Suprapubic skin (tissue), 4 donors: Measurements from ENCODE around the gene LRP1B. TPM values are rescaled to one million over a fixed set of nuclear protein-coding genes. Genes with fewer than 3 reads are reported as not detected.

Experiments used
- DNase-seq, 2 donors: peaks; one replicate each; pipeline ENCODE4 v3.0.0-alpha.2; 2019; ENCODE audit warnings: low spot score in 2 of 2
- H3K27ac ChIP-seq: fragments of 200-600 bp; sonication (generic); one replicate; pipeline ENCODE4 v1.5.1; 2019
- H3K27me3 ChIP-seq: fragments of 200-600 bp; sonication (generic); one replicate; pipeline ENCODE4 v1.5.1; 2019
- H3K36me3 ChIP-seq: fragments of 200-600 bp; sonication (generic); one replicate; pipeline ENCODE4 v1.5.1; 2019
- H3K4me1 ChIP-seq: fragments of 200-600 bp; sonication (generic); one replicate; pipeline ENCODE4 v1.5.1; 2019
- H3K4me3 ChIP-seq: fragments of 200-600 bp; sonication (generic); one replicate; pipeline ENCODE4 v1.5.1; 2019; ENCODE audit warnings: mild to moderate bottlenecking
- H3K9me3 ChIP-seq: fragments of 200-600 bp; sonication (generic); one replicate; pipeline ENCODE4 v1.5.1; 2019
- CTCF ChIP-seq, 2 donors: fragments of 200-600 bp in 1 of 2; fragments of 450-650 bp in 1 of 2; sonication (generic) in 1 of 2; IDR thresholded peaks; one replicate each; pipeline ENCODE4 v1.5.1; 2016 to 2019; ENCODE audit warnings: antibody characterized with exemption in 2 of 2, mild to moderate bottlenecking in 1 of 2, moderate library complexity in 1 of 2
- EP300 ChIP-seq: sonication (generic); formaldehyde crosslinking; IDR thresholded peaks from one replicate; pipeline ENCODE4 v1.6.1; 2017; ENCODE audit warnings: antibody characterized with exemption
- POLR2A ChIP-seq, 2 donors: fragments of 450-650 bp; IDR thresholded peaks; one replicate each; pipeline ENCODE4 v1.6.1; 2017; ENCODE audit warnings: antibody characterized with exemption in 2 of 2, mild to moderate bottlenecking in 2 of 2, moderate library complexity in 2 of 2
- POLR2AphosphoS5 ChIP-seq, 3 donors: sonication (generic); formaldehyde crosslinking; IDR thresholded peaks; one replicate each; pipeline ENCODE4 v1.6.1; 2017; ENCODE audit warnings: antibody characterized with exemption in 3 of 3
- WGBS: methylation state at CpG from one replicate; pipeline ENCODE4 v1.1.5; 2018; 5-methylcytosine and 5-hydroxymethylcytosine counted together
- total RNA-seq, 4 donors: library from RNA; depleted of rRNA; stranded (reverse); fragments of >200 nt; gene quantifications; one replicate each; pipeline ENCODE4 v1.1.0, GENCODE V29; 2016

The LRP1B gene
- total RNA-seq, 4 donors from 2014 or later: 0.11 to 2.7 (median 1.3) TPM

- no peak for DNase-seq
- WGBS: 57% methylated on average over 3 of the region's 3 CpGs
These were observed 429.2 kb downstream of the LRP1B start for GRCh38 chr2:141701618-141702017.

GRCh38 chr2:141699573-141699972 is 431.2 kb downstream of the LRP1B start:
- H3K27ac ChIP-seq: no peak overlapping the region
- no peaks in the 10 kb centered on the region for H3K9me3 ChIP-seq
- no peaks in the 10 kb centered on the region for H3K4me1 ChIP-seq
- no peak for DNase-seq
- WGBS: 55% methylated on average over 4 of the region's 4 CpGs
- no peaks in the 10 kb centered on the region for H3K36me3 ChIP-seq
- H3K4me3 ChIP-seq: no peak overlapping the region
- no peaks in the 10 kb centered on the region for H3K27me3 ChIP-seq
- TF ChIP-seq POLR2AphosphoS5 (IDR thresholded peaks at IDR 0.05) (no peak), POLR2A (IDR thresholded peaks at IDR 0.05) (no peak), CTCF (IDR thresholded peaks at IDR 0.05) (no peak), EP300 (no peak)

More at GRCh38 chr2:141701618-141702017, 429.2 kb downstream of the LRP1B start:
- no peaks in the 10 kb centered on the region for H3K36me3 ChIP-seq
- H3K27ac ChIP-seq: no peak overlapping the region
- H3K9me3 ChIP-seq: no peaks in the 10 kb centered on the region
- no peaks in the 10 kb centered on the region for H3K27me3 ChIP-seq
- no peak overlapping the region for H3K4me3 ChIP-seq
- H3K4me1 ChIP-seq: no peaks in the 10 kb centered on the region
- TF ChIP-seq POLR2A (IDR thresholded peaks at IDR 0.05) (no peak), EP300 (no peak), POLR2AphosphoS5 (IDR thresholded peaks at IDR 0.05) (no peak), CTCF (IDR thresholded peaks at IDR 0.05) (no peak)

GRCh38 chr2:141698500-141698899 is 432.3 kb downstream of the LRP1B start:
- no peak overlapping the region for H3K4me3 ChIP-seq
- WGBS: 74% methylated on average over 2 of the region's 2 CpGs

GRCh38 chr2:141697035-141697434 is 433.8 kb downstream of the LRP1B start:
- DNase-seq: no peak
- Histone ChIP-seq H3K27me3 (no peaks in the 10 kb centered on the region), H3K4me1 (no peaks in the 10 kb centered on the region), H3K9me3 (no peaks in the 10 kb centered on the region), H3K36me3 (no peaks in the 10 kb centered on the region), H3K27ac (no peak overlapping the region), H3K4me3 (no peak overlapping the region)
- WGBS: 86% methylated on average over 3 of the region's 3 CpGs
- TF ChIP-seq CTCF (IDR thresholded peaks at IDR 0.05) (no peak), POLR2AphosphoS5 (IDR thresholded peaks at IDR 0.05) (no peak), POLR2A (IDR thresholded peaks at IDR 0.05) (no peak), EP300 (no peak)

More at GRCh38 chr2:141698500-141698899, 432.3 kb downstream of the LRP1B start:
- DNase-seq: no peak
- Histone ChIP-seq H3K36me3 (no peaks in the 10 kb centered on the region), H3K9me3 (no peaks in the 10 kb centered on the region), H3K27me3 (no peaks in the 10 kb centered on the region), H3K27ac (no peak overlapping the region), H3K4me1 (no peaks in the 10 kb centered on the region)
- no peak for TF ChIP-seq POLR2AphosphoS5 (IDR thresholded peaks at IDR 0.05)
- no peak for TF ChIP-seq EP300
- no peak for TF ChIP-seq POLR2A (IDR thresholded peaks at IDR 0.05)
- no peak for TF ChIP-seq CTCF (IDR thresholded peaks at IDR 0.05)

- Histone ChIP-seq H3K36me3 (no peaks in the 10 kb centered on the region), H3K9me3 (no peaks in the 10 kb centered on the region), H3K27me3 (no peaks in the 10 kb centered on the region), H3K4me3 (no peak overlapping the region), H3K4me1 (no peaks in the 10 kb centered on the region), H3K27ac (no peak overlapping the region)
- WGBS: 96% methylated on average over 2 of the region's 2 CpGs
- TF ChIP-seq POLR2AphosphoS5 (IDR thresholded peaks at IDR 0.05) (no peak), EP300 (no peak), POLR2A (IDR thresholded peaks at IDR 0.05) (no peak), CTCF (IDR thresholded peaks at IDR 0.05) (no peak)
- no peak for DNase-seq
These were observed 436.6 kb downstream of the LRP1B start for GRCh38 chr2:141694180-141694579.
